Measurements from ENCODE around the gene OPN3. TPM values are rescaled to one million over a fixed set of nuclear protein-coding genes. Genes with fewer than 3 reads are reported as not detected.

The OPN3 gene
- total RNA-seq, 1 donor from 2014 or later = 15.5 TPM

DNA sequence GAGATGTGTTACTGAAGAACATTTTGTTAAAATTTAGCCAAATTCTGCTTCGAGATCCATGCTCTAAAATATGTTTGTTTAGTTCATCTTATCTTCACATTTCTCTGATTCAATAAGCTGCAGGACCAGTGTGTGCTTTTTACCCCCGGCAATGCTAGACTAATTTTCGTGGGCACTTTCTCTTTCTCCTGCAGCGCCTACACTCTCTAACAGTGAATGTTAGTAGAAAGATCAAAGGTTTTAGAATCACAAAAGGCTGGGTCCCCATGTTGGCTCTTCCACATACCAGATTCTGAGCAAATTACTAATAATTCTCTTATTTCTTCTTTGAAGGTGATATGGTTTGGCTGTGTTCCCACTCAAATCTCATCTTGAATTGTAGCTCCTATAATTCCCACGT is 8.5 kb downstream of the OPN3 start:
- Histone ChIP-seq H3K9me3 (no peaks in the 10 kb centered on the region), H3K36me3 (peaks cover 0 to 9% of the 10 kb centered on the region in 2 donors), H3K27ac (no peak overlapping the region), H3K4me3 (no peak overlapping the region), H3K4me1 (peaks cover 13% of the 10 kb centered on the region), H3K27me3 (no peaks in the 10 kb centered on the region)
- no peak for TF ChIP-seq CTCF (IDR thresholded peaks at IDR 0.05)
- no peak for TF ChIP-seq POLR2AphosphoS5 (IDR thresholded peaks at IDR 0.05; ENCODE audit: insufficient read depth in 1 of 2, low read depth in 1 of 2)
- TF ChIP-seq POLR2A (IDR thresholded peaks at IDR 0.05) = no peak
- no peak for DNase-seq (ENCODE audit: extremely low spot score in 2 of 2)
- intact Hi-C loops (cut with DNase I) = no loop called here

- TF ChIP-seq POLR2AphosphoS5 (IDR thresholded peaks at IDR 0.05; ENCODE audit: insufficient read depth in 1 of 2, low read depth in 1 of 2) (no peak), CTCF (IDR thresholded peaks at IDR 0.05) (no peak), POLR2A (IDR thresholded peaks at IDR 0.05) (no peak)
- no peak overlapping the region for H3K27ac ChIP-seq
- H3K4me1 ChIP-seq = peaks cover 8% of the 10 kb centered on the region
- no peaks in the 10 kb centered on the region for H3K27me3 ChIP-seq
- intact Hi-C loops (cut with DNase I) = no loop called here
- peaks cover 0 to 9% of the 10 kb centered on the region in 2 donors for H3K36me3 ChIP-seq
- no peaks in the 10 kb centered on the region for H3K9me3 ChIP-seq
- DNase-seq (ENCODE audit: extremely low spot score in 2 of 2) = no peak
- no peak overlapping the region for H3K4me3 ChIP-seq
Measured at GRCh38 chr1:241630899-241631298, 9.3 kb downstream of the OPN3 start.

DNA sequence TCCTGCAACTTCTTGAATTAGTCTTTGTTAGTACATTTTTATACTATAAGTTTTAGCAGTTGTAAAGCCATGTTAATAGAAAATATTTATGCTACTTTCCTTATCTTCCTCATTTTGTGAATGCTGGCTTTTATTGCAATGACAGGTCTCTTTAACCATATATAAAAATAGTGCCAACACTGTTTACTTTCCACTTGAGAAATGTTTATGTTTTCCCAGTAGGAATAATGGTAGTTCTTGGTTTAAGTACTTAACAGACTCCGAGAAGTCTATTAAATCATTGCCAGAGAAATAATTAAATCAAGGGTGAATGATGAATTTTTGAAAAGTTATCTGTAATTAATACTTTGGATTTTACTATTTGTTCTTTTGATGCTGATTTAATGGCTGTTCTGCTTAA is 9.7 kb downstream of the OPN3 start:
- H3K36me3 ChIP-seq = peaks cover 0 to 7% of the 10 kb centered on the region in 2 donors
- TF ChIP-seq POLR2A (IDR thresholded peaks at IDR 0.05) (no peak), POLR2AphosphoS5 (IDR thresholded peaks at IDR 0.05; ENCODE audit: insufficient read depth in 1 of 2, low read depth in 1 of 2) (no peak), CTCF (IDR thresholded peaks at IDR 0.05) (no peak)
- no peaks in the 10 kb centered on the region for H3K27me3 ChIP-seq
- no peak overlapping the region for H3K27ac ChIP-seq
- no peak for DNase-seq (ENCODE audit: extremely low spot score in 2 of 2)
- intact Hi-C loops (cut with DNase I) = no loop called here
- H3K4me3 ChIP-seq = no peak overlapping the region
- H3K9me3 ChIP-seq = no peaks in the 10 kb centered on the region
- H3K4me1 ChIP-seq = peaks cover 8% of the 10 kb centered on the region

DNA sequence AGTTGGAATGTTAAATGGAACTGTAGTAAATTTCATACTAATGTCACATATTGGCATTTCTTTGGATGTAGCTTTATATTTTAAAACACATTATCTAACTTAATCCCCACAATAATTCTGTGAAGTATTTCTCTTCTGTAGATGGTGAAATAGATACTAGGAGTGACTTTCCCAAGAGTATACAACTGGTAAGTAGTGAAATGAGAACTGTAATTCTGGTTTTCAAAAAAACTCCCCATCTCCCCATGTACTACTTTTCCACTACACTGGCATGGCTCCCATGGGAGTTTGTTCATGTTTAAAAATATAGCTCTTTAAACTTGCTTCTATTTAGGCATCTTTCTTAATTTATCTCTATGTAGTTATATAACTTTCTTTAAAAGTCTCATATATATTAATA is 10.2 kb downstream of the OPN3 start:
- TF ChIP-seq CTCF (IDR thresholded peaks at IDR 0.05) (no peak), POLR2A (IDR thresholded peaks at IDR 0.05) (no peak), POLR2AphosphoS5 (IDR thresholded peaks at IDR 0.05; ENCODE audit: insufficient read depth in 1 of 2, low read depth in 1 of 2) (no peak)
- intact Hi-C loops (cut with DNase I) = no loop called here
- no peak for DNase-seq (ENCODE audit: extremely low spot score in 2 of 2)
- peaks cover 0 to 2% of the 10 kb centered on the region in 2 donors for H3K36me3 ChIP-seq
- H3K9me3 ChIP-seq = no peaks in the 10 kb centered on the region
- H3K27me3 ChIP-seq = no peaks in the 10 kb centered on the region
- H3K27ac ChIP-seq = no peak overlapping the region
- peaks cover 8% of the 10 kb centered on the region for H3K4me1 ChIP-seq
- no peak overlapping the region for H3K4me3 ChIP-seq

- no peak overlapping the region for H3K4me3 ChIP-seq
- no peak for DNase-seq (ENCODE audit: extremely low spot score in 2 of 2)
- H3K4me1 ChIP-seq = peaks cover 8% of the 10 kb centered on the region
- H3K36me3 ChIP-seq = no peaks in the 10 kb centered on the region
- H3K9me3 ChIP-seq = no peaks in the 10 kb centered on the region
- no peaks in the 10 kb centered on the region for H3K27me3 ChIP-seq
- H3K27ac ChIP-seq = no peak overlapping the region
- no peak for TF ChIP-seq POLR2AphosphoS5 (IDR thresholded peaks at IDR 0.05; ENCODE audit: insufficient read depth in 1 of 2, low read depth in 1 of 2)
- peak in 2 of 3 experiments; percentile 18 to 23 for TF ChIP-seq CTCF (IDR thresholded peaks at IDR 0.05)
- intact Hi-C loops (cut with DNase I) = no loop called here
Measured at GRCh38 chr1:241627453-241628259, 12.5 kb downstream of the OPN3 start.

All from vagina (tissue), 2 donors.